ENCODE measurements around the gene DGKQ. TPM values are rescaled to one million over a fixed set of nuclear protein-coding genes. Genes with fewer than 3 reads are reported as not detected.
A peak's percentile ranks its signal among the peaks of the same experiment; 100 is the strongest.

The DGKQ gene
- total and polyA plus RNA-seq, 10 donors, result 6.3 to 26.3 (median 16.1) TPM

GRCh38 chr4:986428-986878 lies 13.1 kb upstream of the DGKQ start:
- peaks cover 21 to 48% (median 37%) of the 10 kb centered on the region in 6 donors for H3K4me1 ChIP-seq
- H3K27me3 ChIP-seq (replicated peaks in 1 of 7), result no peaks in the 10 kb centered on the region
- H3K9me3 ChIP-seq, result no peaks in the 10 kb centered on the region
- TF ChIP-seq POLR2A (IDR thresholded peaks at IDR 0.05) (no peak), CTCF (IDR thresholded peaks at IDR 0.05 in 8 of 11, conservative IDR thresholded peaks at IDR 0.05 in 3 of 11) (no peak), POLR2AphosphoS5 (IDR thresholded peaks at IDR 0.05) (peak in 1 of 3 donors; percentile 81)
- peak overlapping the region; percentile 44 to 90 (median 80) for H3K27ac ChIP-seq
- no peak for DNase-seq
- intact Hi-C loops (cut with DNase I; ENCODE audit: low total_unique reads), result loop anchor here (10.0 kb wide), 1 partner anchor 222 kb away; no protein-coding TSS in a partner anchor
- WGBS, 5 donors, result 3 to 4% (median 3%) methylated on average over 14 of the region's 14 CpGs
- H3K4me3 ChIP-seq, result peak overlapping the region; percentile 50 to 93 (median 84)
- peaks cover 0 to 26% (median 15%) of the 10 kb centered on the region in 6 donors for H3K36me3 ChIP-seq

GRCh38 chr4:985123-985830 lies 11.9 kb upstream of the DGKQ start:
- Histone ChIP-seq H3K36me3 (peaks cover 0 to 14% (median 8%) of the 10 kb centered on the region in 6 donors), H3K27me3 (replicated peaks in 1 of 7) (no peaks in the 10 kb centered on the region), H3K9me3 (no peaks in the 10 kb centered on the region), H3K4me1 (peaks cover 21 to 44% (median 36%) of the 10 kb centered on the region in 6 donors), H3K4me3 (peak overlapping the region in 5 of 8 donors; percentile 3 to 57 (median 15)), H3K27ac (peak overlapping the region in 3 of 8 donors; percentile 10 to 62 (median 47))
- DNase-seq, result peak; percentile 93
- intact Hi-C loops (cut with DNase I; ENCODE audit: low total_unique reads), result loop anchor here (10.0 kb wide), 1 partner anchor 220 kb away; no protein-coding TSS in a partner anchor
- WGBS, 5 donors, result 38 to 51% (median 45%) methylated on average over 22 to 23 of the region's 23 CpGs
- TF ChIP-seq CTCF (IDR thresholded peaks at IDR 0.05 in 8 of 11, conservative IDR thresholded peaks at IDR 0.05 in 3 of 11), result peak in 2 of 11 experiments; percentile 14 to 19
- TF ChIP-seq POLR2A (IDR thresholded peaks at IDR 0.05), result no peak
- TF ChIP-seq POLR2AphosphoS5 (IDR thresholded peaks at IDR 0.05), result peak; percentile 48 to 70 (median 69)

- H3K36me3 ChIP-seq, result peaks cover 0 to 6% (median 2%) of the 10 kb centered on the region in 6 donors
- TF ChIP-seq POLR2A (IDR thresholded peaks at IDR 0.05), result no peak
- no peak for TF ChIP-seq POLR2AphosphoS5 (IDR thresholded peaks at IDR 0.05)
- TF ChIP-seq CTCF (IDR thresholded peaks at IDR 0.05 in 8 of 11, conservative IDR thresholded peaks at IDR 0.05 in 3 of 11), result no peak
- peak overlapping the region in 3 of 8 donors; percentile 10 to 62 (median 47) for H3K27ac ChIP-seq
- peak overlapping the region in 4 of 8 donors; percentile 5 to 57 (median 16) for H3K4me3 ChIP-seq
- H3K27me3 ChIP-seq (replicated peaks in 1 of 7), result no peaks in the 10 kb centered on the region
- WGBS, 5 donors, result 78 to 86% (median 82%) methylated on average over 15 of the region's 15 CpGs
- intact Hi-C loops (cut with DNase I; ENCODE audit: low total_unique reads), result loop anchor here (10.0 kb wide), 1 partner anchor 220 kb away; no protein-coding TSS in a partner anchor
- H3K4me1 ChIP-seq, result peaks cover 21 to 51% (median 38%) of the 10 kb centered on the region in 6 donors
- no peaks in the 10 kb centered on the region for H3K9me3 ChIP-seq
- DNase-seq, result no peak
These were observed 11.1 kb upstream of the DGKQ start for GRCh38 chr4:984336-985054.

Measured in spleen (tissue), 11 donors.